HG03520 (cell line): ENCODE results near the gene TERF2IP.

Source experiments
- ATAC-seq: cut with Tn5 transposase; IDR thresholded peaks from one replicate; pipeline ENCODE4 v1.9.1; 2021; ENCODE audit warnings: mild to moderate bottlenecking, moderate library complexity; ENCODE audit not compliant: unreplicated experiment

TERF2IP gene, protein sequence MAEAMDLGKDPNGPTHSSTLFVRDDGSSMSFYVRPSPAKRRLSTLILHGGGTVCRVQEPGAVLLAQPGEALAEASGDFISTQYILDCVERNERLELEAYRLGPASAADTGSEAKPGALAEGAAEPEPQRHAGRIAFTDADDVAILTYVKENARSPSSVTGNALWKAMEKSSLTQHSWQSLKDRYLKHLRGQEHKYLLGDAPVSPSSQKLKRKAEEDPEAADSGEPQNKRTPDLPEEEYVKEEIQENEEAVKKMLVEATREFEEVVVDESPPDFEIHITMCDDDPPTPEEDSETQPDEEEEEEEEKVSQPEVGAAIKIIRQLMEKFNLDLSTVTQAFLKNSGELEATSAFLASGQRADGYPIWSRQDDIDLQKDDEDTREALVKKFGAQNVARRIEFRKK

DNA sequence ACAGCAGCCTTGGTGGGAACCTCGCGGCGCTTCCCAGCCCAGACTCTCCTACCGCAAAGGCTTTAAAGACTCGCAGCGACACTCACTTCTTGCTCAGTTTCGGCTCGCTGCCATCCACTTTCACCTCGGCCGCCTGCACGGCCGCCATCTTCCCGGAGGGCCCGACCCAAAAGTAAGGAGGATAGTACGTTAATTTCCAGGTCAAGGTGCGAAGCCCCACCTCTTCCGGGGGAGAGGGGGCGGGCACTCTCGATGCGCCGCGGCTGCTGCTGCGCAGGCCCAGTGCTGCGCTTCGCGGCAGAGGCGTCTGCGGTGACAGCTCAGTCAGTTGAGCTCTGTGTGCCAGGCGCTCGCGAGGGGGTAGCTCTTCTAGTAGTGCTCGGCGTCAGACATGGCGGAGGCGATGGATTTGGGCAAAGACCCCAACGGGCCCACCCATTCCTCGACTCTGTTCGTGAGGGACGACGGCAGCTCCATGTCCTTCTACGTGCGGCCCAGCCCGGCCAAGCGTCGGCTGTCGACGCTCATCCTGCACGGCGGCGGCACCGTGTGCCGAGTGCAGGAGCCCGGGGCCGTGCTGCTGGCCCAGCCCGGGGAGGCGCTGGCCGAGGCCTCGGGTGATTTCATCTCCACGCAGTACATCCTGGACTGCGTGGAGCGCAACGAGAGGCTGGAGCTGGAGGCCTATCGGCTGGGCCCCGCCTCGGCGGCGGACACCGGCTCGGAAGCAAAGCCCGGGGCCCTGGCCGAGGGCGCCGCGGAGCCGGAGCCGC, at the start of gene TERF2IP, which contains the start of gene KARS1:
TERF2IP (plus strand) TSS at position 282 of the 773 bp plus-strand sequence; CDS start at position 392, 110 bp downstream.
KARS1 (minus strand) TSS at position 174 of the 773 bp plus-strand sequence; CDS start at position 148, 26 bp downstream.
- peak; percentile 76 for ATAC-seq

- no peak for ATAC-seq
Observed at GRCh38 chr16:75599452-75600277, 47.9 kb upstream of the TERF2IP start.

DNA sequence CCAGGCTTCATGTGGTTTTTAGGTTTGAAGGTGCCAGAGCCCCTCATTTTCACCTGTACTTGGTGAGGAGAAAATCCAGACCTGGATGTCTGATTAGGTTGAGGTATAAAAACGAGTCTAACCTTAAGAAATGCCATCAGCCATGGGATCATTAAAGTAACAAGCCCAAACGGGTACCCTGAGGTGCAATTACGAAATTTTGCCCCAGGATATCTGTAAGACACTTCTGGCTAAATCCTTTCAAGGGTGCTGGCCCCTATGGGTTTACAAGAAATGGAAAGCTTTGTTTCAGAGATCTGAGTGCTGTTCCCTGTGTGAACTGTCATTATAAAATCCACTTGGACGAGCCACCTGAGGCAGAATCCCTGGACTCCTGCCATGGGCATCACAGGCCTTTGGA, 44.3 kb upstream of the TERF2IP start:
- ATAC-seq, result no peak

- no peak for ATAC-seq
Observed at GRCh38 chr16:75606507-75606906, 41.1 kb upstream of the TERF2IP start.

- no peak for ATAC-seq
Observed at GRCh38 chr16:75614066-75614897, 33.3 kb upstream of the TERF2IP start.

GRCh38 chr16:75615619-75616018, 32.0 kb upstream of the TERF2IP start:
- ATAC-seq, result no peak

- no peak for ATAC-seq
Observed at GRCh38 chr16:75616521-75617010, 31.0 kb upstream of the TERF2IP start.

DNA sequence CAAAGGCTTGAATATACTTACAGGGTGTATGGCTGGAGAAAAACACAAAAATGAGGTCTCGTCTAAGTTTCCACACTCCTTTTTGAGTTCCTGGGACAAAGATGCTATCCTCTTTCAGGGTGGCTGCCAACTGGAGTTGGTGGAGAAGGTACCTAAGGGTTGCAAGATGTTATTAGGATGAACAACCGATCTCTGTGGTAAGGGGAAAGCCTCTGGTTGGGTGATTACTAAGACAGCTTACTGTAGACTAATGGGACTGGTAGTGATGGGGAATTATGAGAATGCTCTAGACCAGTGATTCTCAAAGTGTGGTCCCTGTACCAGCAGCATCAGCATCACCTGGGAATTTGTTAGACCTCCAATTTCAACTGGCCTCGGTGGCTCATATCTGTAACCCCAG, 30.5 kb upstream of the TERF2IP start:
- ATAC-seq, result no peak

GRCh38 chr16:75618780-75619179, 28.8 kb upstream of the TERF2IP start:
- no peak for ATAC-seq

DNA sequence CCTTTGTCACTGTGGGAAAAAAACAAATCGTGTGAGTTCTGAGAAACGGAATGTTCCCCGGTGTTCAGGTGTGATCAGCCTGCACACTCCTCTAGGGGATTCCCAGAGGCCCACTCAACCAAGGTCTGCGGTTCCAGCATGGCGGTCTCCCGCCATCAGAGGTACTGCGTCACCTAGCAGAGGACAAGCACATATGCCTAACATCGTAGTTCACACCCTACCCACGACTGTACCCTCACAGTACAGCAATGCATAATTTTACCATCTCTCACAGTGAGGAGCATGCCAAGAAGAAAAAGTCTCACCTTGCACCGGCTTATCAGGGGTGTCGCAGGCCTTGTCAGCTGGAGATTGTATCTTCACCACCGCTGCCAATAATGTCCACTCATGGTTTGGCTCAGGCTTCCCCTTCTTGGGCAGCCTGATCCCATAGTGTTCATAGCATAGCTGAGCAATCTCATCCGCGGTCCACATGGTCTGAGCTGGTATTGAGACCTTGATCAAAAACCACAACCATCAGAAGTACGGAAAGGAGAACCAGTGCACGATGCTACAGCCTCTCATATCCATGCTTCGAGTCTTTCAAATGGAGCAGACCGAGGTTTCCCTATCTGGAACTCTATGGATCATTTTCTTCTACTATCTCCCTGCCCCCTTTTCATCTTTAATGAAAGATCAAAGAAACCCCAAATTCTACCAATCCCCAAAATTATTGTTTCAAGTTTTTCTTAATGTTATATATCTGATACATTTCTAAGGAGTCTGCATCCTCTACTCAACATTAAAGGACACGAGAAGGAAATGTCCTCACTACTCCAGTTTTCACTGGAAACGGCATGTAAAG, 27.0 kb upstream of the TERF2IP start:
- no peak for ATAC-seq

DNA sequence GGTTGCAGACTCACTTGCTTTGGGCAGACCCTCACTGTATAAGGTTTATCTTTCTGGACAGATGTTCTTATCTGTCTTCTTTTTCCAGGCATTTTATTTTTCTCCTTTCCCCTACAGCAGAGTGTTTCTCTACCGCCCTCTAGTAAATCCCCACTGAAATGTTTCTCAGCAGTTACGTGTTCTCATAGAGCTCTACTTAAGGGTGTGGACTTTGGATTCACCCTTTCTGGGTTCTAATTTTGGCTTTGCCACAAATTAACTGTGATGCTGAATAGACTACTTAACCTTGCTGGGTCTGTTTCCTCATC, 26.4 kb upstream of the TERF2IP start:
- ATAC-seq, result no peak

DNA sequence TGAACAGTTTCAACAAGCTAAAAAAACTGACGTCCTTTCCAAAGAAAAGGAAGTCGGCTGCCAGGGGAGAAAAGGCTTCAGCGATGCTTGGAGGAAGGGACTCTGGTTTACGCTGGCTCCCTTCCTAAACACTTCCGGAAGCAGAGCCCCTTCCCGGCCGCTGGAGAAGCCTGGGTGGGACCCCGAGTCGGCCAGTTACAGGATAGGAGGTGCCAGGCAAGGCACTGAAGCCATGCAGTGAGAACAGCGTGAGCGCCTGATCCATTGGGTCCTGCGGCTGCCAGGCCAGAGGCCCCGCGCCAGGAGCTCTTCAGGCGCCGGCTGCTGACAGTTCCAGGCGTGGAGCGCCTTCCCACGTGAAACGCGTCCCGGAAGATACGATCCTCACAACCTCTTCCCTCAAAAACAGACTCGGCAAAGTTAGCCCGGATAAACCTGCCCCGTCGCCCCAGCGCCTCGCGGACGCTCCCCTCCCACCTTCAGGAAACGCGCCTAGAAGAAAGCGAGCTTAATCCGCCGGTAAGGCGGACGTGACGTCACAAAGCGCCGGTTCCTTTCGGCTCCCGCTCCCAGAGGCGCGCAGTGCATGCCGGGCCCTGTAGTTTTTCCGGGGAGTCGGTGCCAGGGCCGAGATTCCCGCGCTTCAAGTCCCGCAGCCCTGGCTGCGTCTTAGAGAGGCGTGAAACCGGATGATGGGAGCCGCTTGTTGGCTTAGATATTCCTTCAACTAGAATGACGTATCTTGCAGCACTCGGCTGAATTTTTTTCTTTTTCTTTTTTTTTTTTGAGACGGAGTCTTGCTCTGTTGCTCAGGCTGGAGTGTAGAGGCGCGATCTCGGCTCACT, 24.6 kb upstream of the TERF2IP start, which contains the start of gene ADAT1:
ADAT1 (minus strand) TSS at position 521 of the 845 bp plus-strand sequence. CDS start 2,482 bp downstream, outside the sequence.
- peak; percentile 91 for ATAC-seq

GRCh38 chr16:75624921-75625334, 22.6 kb upstream of the TERF2IP start:
- ATAC-seq, result no peak

- ATAC-seq, result no peak
Observed at GRCh38 chr16:75626806-75627205, 20.8 kb upstream of the TERF2IP start.

DNA sequence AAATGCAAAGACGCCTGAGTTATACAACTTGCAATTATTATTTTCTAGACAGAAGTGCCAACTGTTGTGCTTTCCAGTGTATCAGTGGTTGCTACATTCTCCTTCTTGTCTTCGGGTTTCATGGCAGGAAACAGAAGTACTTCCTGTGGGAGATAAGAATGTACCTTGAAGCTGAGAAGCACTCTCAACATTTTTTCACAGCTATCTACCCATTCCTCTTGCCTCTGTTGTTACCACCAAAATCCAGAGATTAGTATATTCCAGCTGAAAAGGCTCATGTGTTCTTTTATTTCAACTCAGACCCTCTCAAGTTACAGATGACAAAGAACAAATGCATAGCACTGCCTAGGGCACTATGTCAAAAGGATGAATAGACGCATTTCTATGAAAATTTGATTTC, 19.7 kb upstream of the TERF2IP start:
- ATAC-seq, result no peak

DNA sequence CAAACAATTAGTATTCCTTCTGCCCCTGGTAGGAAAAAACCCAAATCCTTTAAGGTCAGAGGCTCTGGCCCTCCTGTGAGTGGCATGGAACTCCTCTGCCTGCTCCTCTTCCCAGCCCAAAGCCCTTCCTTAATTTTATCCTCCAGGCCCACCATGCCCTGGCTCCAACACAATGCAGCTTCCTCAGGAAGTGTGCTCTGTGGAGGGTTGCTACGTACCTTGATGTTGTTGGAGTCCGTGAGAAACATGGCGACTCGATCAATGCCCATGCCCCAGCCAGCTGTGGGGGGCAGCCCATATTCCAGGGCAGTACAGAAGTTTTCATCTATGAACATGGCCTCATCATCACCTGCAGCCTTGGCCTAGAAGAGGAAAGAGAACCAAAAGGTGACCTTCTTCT, 19.2 kb upstream of the TERF2IP start:
- ATAC-seq, result no peak

DNA sequence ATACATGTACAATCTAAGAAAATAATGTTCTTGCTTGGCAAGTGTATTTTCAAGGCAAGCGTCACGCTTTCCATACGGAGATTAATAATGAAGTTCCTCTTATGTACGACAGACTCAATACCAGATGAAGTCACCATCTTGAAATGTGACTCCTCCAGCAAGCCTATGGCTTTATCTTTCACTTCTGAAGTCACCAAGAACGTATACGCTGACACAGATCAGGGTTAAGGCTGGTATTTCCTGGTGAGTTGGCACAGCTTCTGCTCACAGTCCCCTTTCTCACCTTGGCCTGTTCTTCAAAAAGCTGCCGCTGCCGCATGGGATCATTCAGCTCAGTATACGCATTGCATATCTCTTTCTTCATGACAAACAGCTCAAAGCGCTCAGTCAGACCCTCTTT, 18.4 kb upstream of the TERF2IP start:
- ATAC-seq, result no peak

DNA sequence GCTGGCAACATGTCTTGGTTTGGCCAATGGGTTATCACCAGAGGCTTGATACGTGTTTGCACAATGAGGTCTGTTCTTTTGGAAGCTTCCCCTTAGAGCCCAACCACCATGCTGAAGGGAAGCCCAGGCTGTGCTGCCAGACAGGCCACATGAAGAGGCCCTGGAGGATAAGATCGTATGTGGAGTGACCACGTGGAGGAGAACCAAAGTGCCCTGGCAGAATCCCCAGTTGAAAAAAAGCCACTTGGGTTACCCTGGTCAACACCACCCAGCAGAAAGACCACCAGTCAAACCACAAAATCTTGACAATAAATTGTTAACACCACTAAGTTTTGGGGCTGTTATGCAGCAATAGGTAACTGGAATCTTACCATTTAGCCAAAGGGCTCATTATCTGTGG, 17.5 kb upstream of the TERF2IP start:
- no peak for ATAC-seq
